Measurements from ENCODE around the gene CHST8.
A peak's percentile ranks its signal among the peaks of the same experiment; 100 is the strongest.

CHST8 gene

DNA sequence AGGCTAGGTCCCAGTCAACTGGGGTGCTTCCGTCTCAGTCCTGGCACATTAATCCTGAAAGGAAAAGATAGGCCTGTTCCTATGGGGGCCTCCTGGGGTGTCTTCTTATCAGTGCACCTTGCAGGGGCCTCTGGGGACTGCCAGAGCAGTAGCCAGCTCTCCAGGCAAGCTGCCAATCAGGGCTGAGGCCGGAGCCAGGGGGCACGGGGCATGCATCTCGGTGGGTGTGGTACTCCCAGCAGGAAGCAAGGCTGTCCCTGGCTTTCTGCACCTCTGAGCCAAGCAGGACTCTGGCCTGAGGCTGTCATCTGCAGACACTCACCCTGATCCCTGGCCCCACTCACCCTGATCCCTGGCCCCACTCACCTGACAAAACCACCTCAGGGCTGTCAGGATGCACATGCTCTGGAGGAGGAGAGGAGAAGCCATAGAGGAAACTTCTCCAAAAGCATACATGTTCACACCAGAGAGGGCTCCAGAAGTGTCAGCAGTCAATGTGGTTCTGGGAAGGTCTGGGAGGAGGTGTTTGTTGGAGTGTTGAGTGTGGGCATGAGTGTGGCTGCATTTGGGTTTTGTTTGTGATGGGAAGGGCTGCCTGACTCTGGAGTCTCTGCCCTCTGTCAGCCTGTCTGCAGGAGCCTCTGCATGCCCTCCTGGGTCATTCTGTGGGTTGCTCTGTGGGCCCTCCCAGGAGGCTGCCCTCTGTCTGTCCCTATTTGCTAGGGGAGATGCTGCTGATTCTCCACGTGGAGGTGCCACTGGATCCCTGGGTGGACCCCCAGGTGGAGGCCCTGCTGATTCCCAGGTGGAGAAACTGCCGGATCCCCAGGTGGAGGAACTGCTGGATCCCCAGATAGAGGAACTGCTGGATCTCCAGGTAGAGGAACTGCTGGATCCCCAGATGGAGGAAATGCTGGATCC is 152.2 kb downstream of the CHST8 start:
- no peak for DNase-seq

DNA sequence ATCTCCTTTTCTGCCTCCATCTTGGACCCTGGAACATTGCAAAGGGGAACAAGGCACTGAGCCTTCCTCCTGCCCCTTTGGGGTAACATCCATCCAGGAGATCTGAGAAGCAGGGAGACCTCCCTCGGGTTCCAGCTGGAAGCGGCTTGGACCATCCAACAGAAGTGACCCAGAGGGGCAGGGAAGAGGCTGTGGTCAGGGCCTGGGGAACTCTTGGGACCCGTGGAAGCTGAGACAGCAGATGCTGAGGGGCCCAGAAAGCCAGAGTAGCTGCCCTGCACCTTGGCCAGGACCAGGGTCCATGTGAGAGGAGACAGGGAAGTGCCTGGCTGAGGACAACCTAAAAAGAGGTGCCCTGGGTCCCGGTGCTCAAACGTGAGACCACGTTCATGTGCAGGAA is 153.0 kb downstream of the CHST8 start:
- DNase-seq, result no peak

DNA sequence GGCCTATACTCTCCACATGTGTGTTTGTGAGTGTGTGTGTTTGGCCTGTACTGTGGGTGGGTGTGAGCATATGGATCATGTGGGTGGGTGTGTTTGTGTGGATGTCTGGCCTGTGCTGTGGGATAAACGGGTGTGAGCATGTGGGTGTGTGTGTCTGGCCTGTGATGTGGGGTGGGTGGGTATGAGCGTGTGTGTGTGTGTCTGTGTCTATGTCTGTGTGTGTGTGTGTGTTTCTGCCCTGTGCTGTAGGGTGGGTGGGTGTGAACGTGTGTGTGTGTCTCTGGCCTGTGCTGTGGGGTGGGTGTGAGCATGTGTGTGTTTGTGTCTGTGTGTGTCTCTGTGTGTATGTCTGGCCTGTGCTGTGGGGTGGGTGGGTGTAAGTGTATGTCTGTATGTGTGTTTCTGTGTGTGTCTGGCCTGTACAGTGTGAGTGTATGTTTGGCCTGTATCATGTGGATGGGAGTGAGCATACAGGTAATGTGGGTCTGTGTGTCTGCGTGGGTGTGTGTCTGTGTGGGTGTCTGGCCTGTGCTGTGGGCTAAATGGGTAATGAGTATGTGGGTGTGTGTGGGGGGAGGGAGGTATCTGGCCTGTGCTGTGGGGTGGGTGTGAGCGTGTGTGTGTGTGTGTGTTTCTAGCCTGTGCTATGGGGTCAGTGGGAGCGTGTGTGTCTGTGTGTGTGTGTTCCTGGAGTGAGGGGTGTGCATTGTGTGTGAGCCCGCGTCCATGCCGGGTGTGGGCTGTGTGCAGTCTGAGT is 154.2 kb downstream of the CHST8 start:
- DNase-seq, result no peak

DNA sequence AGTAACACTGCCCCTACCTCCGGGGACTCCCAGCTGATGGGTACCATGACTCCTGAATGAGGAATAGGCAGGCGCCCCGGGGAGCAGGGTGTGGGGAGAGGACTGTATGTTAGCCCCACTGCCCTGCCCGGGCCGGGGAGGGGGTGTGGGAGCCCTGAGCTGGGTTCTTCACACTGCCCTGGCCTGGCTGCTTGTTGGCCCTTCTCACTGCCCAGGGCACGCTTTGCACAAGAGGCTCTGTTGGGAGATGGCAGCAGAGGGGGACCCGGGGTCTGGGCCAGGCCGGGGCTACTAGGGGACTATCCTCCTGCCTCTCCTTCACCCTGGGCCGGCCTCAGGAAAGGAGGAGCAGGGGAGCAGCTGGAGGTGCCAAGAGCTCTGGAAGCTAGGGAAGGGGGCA is 155.6 kb downstream of the CHST8 start:
- DNase-seq, result no peak

DNA sequence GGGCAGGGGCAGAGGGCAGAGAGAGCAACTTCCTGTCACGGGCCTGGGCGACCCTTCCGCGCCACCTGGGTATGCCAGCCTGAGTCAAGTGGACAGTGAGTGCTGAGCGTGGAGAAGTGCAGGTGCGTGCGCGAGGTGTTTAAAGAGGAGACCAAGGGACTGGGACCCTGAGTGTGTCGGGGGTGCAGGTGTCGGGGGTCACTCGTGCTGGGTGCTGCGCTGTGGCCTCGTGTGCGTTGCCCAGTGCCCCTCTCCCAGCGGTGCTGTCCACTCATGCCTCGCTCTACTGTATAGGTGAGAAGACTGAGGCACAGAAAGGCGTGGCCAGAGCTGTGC is 156.0 kb downstream of the CHST8 start:
- DNase-seq, result no peak

DNA sequence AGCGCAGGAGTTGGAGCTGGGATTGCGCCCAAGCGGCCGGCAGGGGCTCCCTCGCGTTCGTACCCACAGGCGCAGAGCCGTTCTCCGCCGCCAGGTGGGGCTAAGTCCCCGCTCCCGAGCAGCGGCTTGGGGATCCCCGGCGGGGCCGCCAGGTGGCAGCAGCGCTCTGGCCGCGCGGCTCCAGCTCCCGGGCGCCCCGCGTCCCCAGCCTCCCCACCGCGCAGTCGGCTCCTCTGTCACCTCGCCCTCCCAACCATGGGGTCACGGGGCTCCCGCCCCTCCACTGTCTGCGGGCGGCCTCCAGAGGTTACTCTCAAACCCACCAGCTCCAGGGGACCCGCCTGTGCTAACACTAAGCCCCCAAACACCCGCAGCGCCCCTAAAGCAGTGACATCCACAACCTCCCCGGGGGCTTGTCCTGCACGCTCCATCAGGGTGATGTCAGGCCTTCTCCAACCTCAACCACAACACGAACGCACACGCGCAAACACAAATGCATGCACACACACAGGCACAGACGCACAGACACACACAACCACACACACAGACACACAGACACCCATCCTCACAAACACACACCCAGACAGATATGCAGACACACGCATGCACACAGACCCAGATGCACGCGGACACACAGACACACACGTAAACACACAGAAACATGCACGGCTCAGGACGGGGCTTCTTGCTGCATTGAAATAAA is 156.5 kb downstream of the CHST8 start:
- DNase-seq, result peak; percentile 99

DNA sequence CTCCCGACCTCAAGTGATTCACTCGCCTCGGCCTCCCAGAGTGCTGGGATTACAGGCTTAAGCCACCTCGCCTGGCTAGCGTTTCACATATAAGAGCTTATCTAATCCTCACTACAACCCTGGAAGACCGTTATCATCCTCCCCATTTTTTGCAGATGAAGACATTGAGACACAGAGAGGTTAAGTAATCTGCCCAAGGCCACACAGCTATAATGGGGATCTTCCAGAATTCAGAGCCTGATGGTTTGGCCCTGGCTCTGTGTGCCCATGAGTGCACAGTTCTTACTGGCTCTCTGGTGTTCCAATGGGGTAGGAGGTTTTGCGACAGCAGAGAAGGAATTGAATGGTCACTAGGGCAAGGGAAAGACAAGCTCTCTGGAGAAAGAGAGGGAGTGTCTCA is 158.1 kb downstream of the CHST8 start:
- no peak for DNase-seq

DNA sequence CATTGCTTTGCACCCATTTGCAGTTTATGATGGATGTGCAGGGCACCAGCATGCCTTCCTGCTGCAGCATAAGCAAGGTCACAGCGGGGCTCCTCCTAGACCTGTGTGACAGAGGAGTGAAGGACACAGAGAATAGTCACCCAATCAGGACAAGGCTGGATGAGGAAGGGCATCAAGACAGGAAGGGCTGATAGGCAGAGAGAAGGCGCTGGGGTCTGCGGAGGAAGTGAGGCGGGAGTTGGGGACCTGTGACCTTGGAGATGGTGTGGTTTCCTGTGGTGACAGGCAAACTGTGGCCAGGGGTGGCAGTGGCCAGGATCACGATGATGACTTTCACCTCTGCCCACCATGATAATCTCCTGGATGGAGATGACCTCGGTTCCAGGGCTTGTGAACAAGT is 158.5 kb downstream of the CHST8 start:
- no peak for DNase-seq

DNA sequence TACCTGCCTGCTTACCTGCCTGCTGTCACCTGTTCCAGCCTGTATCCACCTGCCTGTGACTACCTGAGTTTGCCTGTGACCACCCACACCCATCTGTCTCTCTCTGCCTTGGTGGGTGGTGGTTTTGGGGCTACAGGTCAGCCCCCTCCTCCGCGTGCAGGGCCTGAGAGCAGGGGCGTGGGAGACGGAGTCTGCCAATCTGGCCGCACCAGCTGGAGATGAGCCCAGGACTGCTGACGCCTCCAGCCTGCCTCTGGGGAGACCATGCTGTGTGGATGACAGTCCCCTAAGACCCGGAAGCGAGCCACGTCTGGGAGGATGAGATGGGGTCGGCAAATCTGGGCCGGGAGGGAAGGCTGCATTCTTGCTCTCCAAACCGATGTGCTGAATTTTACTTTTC is 159.0 kb downstream of the CHST8 start:
- DNase-seq, result no peak

DNA sequence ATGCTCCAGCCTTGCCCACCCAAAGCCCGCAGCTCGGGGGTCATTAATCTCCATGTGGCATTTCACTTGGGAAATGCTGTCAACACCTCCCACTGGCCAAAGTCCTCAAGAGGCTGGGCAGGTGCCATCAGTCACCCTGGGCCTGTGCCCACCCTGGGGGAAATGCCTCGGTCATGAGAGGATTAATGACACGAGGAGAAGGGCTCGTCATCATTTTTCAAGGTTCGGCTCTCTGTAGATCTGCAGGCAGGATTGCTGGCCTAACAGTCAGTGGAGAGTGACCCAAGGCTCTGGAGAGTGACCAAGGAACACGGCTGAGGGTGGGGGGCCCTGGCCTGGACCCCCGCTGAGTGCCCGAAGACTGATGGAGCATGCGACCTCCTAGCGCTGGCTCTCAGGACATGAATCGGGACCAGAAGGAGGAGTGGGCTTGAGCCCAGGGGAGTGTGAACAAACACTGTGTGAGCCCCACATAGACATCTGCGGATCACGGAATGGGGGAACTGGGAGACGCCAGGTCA is 159.7 kb downstream of the CHST8 start:
- DNase-seq, result no peak

DNA sequence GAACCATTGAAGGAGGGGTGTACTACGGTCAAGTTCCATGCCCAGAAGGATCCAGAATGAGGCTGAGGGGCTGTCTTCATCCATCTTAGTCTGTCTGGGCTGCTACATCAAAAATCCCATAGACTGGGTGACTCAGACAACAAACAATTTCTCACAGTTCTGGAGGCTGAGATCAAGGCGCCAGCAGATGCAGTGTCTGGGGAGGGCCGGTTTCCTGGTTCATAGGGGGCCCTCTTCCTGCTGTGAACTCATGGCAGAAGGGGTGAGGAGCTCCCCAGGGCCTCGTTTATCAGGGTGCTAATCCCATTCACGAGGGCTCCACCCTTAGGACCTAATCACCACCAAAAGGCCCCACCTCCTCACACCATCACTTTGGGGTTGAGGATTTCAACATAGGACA is 160.2 kb downstream of the CHST8 start:
- DNase-seq, result no peak

DNA sequence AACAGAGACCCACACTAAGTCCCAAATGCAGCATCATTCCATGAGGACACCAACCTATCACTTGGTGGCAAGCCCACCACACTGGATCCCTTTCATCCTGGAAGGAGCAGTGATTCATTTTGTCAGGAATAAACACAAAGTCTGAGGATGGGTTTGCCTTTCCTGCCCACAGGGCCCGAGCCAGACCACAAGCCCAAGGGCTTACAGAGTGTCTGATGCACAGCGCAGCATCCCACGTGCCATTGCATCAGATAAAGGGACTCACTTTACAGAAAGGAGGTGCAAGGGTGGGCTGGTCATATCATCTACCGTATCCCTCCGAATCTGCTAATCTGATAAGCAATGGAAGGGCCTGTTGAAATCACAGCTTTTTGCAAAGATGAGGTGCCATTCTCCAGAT is 162.7 kb downstream of the CHST8 start:
- DNase-seq, result no peak

DNA sequence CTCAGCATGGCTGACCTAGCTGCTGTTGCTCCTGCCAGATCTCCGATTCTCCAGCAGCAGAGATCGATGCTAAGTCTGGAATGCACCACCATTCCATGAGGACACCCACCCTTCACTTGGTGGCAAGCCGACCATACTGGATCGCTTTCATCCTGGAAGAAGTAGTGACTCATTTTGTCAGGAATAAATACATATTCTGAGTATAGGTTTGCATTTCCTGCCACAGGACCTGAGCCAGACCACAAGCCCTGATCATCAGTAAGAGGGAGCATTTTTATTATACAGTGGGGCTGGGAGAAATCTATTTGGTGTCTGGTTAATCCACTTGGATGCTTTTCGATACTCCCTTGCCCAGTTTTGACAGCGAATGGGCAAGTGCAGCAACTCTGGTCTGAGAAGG is 164.0 kb downstream of the CHST8 start:
- DNase-seq, result no peak

DNA sequence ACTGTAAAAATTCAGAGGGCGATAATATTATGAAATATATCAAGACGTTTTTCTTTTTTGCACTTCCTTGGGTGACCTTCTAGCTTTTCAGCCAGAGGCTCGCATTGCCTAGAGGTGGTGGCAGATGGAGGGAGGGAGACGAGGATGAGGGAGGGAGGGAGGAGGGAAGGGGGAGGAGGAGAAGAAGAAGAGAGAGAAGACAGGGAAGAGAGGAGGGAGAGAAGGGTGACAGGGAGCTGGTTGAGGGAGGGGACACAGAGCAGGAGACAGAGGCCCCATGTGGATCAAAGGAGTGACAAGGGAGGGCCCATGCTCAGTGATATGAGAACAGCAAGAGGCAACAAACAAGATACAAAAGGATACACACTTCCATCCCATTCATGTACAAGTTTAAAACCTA is 166.9 kb downstream of the CHST8 start:
- DNase-seq, result no peak

DNA sequence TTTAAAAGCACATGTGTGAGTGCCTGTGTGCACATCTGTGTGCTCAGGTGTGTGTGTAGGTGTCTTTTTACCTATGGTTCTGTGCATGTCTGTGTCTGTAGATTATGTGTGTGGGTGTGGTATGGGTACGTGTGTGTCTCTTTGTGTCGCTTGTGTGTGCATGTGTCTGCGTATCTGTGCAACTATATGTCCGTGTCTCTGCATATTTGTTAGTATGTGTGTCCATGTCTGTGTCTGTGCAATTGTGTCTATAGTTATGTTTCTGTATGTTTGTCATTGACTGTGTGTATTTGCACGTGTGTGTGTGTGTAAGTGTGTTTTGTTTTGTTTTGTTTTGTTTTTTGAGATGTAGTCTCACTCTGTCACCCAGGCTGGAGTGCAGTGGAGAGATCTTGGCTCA is 167.6 kb downstream of the CHST8 start:
- DNase-seq, result no peak

DNA sequence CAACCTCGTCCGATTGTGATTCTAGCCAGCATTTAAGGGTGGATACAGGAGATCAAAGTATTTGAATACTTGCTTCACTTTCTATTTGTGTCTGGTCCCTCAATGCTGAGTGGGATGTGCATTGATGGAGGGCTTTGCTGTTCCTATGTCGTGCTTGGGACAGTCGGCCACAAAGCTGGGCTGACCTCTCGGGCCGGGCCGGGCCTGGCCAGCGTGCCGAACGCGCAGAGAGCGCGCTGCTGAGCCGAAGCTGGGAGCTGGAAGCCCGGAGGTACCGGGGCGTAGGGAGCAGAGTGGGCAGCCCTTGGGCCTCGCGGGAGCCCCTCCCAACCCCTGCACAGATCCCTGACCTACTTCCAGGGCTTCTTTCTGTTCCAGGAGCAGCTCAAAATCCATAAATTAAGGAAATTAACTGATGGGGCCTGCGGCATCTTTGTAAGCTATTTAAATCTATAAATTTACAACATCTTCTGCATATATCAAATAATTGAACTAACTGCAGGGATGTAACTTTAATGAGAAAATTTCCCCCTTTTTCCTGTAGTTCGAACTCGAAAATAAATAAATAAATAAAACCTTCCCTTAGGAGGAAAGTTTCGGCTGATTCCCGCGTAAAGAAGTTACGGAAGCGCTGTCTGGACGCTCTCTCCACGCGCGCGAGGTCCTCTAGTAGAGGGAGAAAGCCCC is 173.1 kb downstream of the CHST8 start:
- peak; percentile 83 for DNase-seq

DNA sequence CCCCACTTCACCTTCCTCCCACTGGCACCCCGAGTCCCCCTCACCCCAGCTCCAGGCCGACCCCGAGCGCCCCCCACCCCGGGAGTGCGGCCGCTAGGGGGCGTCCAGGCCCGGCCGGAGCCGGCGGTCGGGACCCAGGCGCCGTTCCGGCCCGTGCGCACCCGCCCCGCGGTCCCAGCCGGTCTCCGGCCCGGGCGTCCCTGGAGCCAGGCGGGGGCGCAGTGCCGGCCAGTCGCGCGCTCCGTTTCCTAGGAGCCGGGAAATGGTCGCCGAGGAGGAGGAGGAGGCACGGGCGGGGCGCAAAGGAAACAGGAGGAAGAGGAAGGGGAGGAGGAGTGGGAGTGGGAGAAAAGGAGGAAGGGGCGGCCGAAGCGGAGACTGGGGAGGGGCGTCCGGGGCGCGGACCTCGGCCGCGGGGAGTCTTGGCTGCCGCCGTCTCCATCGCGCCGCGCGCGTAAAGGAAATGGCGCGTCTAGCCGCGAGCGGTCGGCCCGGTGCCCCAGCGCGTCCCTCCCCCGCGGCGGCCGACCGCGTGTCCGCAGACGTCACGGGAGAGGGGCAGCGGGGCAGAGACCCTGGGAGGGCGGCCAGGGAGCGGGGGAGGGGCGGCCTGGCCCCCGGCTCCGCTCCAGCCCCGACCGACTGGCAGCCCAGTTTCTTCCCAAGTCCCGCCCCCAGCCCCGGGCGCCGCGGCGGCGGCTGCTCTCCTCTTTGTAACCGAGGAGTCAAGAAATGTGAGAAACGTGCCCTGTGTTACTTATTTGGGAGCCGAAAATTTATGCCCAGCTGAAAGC is 173.8 kb downstream of the CHST8 start:
- peak; percentile 99 for DNase-seq

DNA sequence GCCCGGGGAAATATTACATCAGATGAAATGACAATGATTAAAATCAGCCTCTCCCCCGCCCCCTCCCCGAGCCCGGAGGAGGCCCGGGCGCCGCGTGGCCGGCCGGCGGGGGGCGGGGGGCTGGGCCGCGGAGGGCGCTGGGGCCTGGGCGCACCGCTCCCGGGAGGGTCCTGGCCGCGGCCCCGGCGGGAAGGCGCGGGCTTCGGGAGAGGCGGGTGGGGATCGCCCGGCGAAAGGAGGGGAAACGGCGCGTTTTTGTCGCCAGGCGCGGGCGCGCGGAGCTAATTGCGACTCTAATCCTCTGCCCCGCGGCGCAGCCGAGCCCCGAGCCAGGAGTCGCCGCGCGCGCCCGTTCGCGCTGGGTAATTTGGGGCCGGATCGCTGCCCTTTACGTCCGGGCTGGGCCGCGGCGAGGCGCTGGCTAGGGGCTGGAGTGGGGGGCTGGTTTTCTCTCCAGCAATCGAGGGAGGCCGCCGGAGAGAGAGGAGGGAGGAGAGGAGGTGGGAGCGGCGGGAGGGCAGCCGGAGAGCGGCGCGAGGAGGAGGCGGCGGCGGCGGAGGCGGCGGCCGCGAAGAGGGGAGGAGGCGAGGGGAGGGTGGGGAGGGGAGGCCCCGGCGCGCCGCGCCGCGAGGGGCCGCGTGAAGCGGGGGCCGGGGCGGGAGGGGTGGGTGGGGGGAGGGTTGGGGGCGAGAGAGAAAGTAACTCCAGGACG is 174.6 kb downstream of the CHST8 start, which contains the start of gene KCTD15:
Gene KCTD15, plus strand, starts transcription at position 707 of the 712 bp plus-strand sequence. CDS start 3,585 bp downstream, outside the sequence.
- peak; percentile 93 for DNase-seq

DNA sequence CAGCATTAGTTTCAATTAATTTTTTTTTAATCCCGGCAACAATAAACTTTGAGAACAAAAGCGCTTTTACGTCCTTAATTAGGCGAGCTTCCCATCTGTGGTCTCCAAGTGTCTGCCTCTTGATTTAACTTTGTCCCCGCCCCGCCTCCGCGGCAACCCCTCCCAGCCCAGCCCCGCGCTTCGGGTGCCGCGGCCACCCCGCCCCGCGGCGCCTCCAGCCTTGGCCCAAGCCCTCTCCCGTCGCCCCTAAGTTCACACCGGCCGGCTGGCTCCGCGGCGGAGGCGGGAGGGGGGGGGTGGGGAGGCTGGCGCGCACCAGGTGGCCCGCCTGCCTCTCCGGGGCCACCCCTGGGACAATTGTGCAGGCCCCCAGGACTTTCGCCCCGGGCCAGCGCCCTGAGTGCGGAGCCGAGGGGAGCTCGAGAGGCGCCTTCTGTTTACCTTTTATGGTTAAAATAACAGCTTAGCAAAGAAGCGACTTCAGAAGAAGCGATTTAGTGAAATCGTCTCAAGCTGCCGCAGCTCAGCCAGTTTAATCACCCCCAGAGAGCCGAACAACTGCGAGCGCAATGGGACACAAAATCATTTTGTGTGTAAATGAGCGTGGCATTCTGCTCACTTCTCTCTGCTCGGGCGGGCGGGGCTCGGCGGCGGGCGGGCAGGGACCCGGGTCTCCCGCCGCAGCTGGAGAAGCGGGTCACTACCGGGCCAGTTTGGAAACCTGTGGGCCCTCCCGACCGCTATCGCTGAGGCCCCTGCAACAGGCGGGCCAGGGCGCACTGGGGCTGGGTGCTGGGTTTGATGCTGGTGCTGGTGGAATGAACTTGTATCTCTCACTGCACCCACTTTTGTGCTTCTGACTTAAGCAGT is 176.3 kb downstream of the CHST8 start:
- no peak for DNase-seq

DNA sequence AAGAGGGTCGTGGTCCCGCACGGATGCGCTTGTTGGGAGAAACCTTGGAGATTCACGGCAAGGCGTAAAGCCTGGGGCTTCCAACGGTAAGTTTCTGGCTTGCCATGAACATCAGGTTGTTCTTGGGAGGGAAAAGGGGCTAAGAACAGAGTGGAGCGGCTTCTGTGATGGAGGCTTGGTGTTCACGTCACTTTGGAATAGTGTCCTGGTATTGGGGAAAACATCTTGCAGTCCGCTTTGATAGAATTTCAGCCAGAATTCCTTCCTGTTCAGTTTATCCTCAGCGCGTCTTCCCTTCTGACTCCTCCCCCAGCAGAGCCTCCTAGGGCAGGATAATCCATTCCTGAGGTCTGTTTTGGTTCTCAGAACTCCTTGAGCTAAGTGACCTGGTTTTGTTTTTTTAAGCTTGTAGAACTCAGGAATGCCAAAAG is 176.9 kb downstream of the CHST8 start:
- no peak for DNase-seq

Data from NCI-H2227 treated with DMSO at 0.1 percent for 48 hours (cell line).